ENCODE data around the gene CD84. TPM values are rescaled to one million over a fixed set of nuclear protein-coding genes. Genes with fewer than 3 reads are reported as not detected.
"Not testable (repeated sequence)": the region's sequence is repeated elsewhere in the genome, so short reads cannot be mapped to it uniquely, and the experiment has no call there.

The CD84 gene
- total and polyA plus RNA-seq, 2 donors (not counting 1 experiment from before 2014, with no cell fraction given): 19.8 to 63.9 TPM

DNA sequence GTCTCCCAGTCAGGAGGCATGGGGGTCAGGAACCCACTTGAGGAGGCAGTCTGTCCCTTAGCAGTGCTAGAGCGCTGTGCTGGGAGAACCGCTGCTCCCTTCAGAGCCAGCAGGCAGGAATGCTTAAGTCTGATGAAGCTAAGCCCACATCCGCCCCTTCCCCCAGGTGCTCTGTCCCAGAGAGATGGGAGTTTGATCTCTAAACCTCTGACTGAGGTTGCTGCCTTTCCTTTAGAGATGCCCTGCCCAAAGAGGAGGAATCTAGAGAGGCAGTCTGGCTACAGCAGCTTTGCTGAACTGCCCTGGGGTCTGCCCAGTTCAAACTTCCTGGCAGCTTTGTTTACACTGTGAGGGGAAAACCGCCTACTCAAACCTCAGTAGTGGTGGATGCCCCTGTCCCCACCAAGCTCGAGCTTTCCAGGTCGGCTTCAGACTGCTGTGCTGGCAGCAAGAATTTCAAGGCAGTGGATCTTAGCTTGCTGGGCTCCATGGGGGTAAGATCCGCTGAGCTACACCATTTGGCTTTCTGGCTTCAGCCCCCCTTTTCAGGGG is 49.8 kb downstream of the CD84 start:
- 67% methylated on average over 6 of the region's 7 CpGs for WGBS (ENCODE audit: insufficient coverage)
- DNase-seq; H3K4me3 ChIP-seq (ENCODE audit: control extremely low read depth in 1 of 5, extremely low read depth in 1 of 5, insufficient read depth in 1 of 5, low read depth in 2 of 5, low read length in 4 of 5); H3K9ac ChIP-seq (ENCODE audit: low read length); H3K4me3 Mint-ChIP-seq; H3K36me3 ChIP-seq (replicated peaks in 1 of 2; ENCODE audit: control extremely low read depth in 1 of 2, control insufficient read depth in 1 of 2, extremely low read depth in 1 of 2, insufficient read depth in 2 of 2, low read length in 1 of 2); H3K4me2 ChIP-seq (replicated peaks; ENCODE audit: low read depth, low read length, poor library complexity, severe bottlenecking); ATAC-seq (ENCODE audit: low read depth); H3K79me2 ChIP-seq (ENCODE audit: control insufficient read depth, insufficient read depth, low read length); H4K20me1 ChIP-seq (ENCODE audit: control insufficient read depth, insufficient read depth, low read length, poor library complexity, severe bottlenecking); H3K27me3 ChIP-seq (replicated peaks in 1 of 4; ENCODE audit: control extremely low read depth in 1 of 4, control insufficient read depth in 3 of 4, insufficient read depth in 4 of 4, low read length in 3 of 4); H2AFZ ChIP-seq (ENCODE audit: insufficient read depth, low read depth, low read length, poor library complexity, severe bottlenecking); H3K27me3 Mint-ChIP-seq; H3K27ac Mint-ChIP-seq; H3K4me1 ChIP-seq (ENCODE audit: control insufficient read depth in 2 of 2, insufficient read depth in 2 of 2, low read length in 2 of 2); H3K27ac ChIP-seq (ENCODE audit: low read length in 2 of 2): not testable (repeated sequence)
- POLR2A ChIA-PET: interaction anchor here (0.9 to 1.2 kb wide), 2 partner anchors 11 to 16 kb away, joined by 3 read pairs; no protein-coding TSS in a partner anchor
- peaks cover 5 to 16% (median 11%) of the 10 kb centered on the region in 3 donors for H3K9me3 ChIP-seq (ENCODE audit: control extremely low read depth in 1 of 3, control insufficient read depth in 2 of 3, insufficient read depth in 1 of 3, low read length in 2 of 3)
- peaks cover 17% of the 10 kb centered on the region for H3K9me3 Mint-ChIP-seq (ENCODE audit: insufficient read depth)
- H3K4me1 Mint-ChIP-seq: peaks cover 28% of the 10 kb centered on the region
- CTCF ChIA-PET: interaction anchor here (0.8 to 2.6 kb wide), 5 partner anchors 10 to 101 kb away, joined by 3 to 11 read pairs (median 5); no protein-coding TSS in a partner anchor
- intact Hi-C loops (cut with micrococcal nuclease): loop anchor here (10.0 kb wide), 1 partner anchor 45 kb away; the partner anchor contains the start of gene CD84

DNA sequence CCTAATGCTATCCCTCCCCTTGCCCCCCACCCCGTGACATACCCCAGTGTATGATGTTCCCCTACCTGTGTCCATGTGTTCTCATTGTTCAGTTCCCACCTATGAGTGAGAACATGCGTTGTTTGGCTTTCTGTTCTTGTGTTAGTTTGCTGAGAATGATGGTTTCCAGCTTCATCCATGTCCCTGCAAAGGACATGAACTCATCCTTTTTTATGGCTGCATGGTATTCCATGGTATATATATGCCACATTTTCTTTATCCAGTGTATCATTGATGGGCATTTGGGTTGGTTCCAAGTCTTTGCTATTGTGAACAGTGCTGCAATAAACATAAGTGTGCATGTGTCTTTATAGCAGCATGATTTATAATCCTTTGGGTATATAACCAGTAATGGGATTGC is 55.5 kb downstream of the CD84 start:
- CTCF ChIA-PET: interaction anchor here (0.7 to 3.4 kb wide), 9 partner anchors 13 to 95 kb away, joined by 3 to 20 read pairs (median 8); no protein-coding TSS in a partner anchor
- not testable (repeated sequence) for ATAC-seq (ENCODE audit: low read depth)

More for the DNA sequence above, 55.5 kb downstream of the CD84 start:
- Mint-ChIP-seq H3K4me1 (peaks cover 62% of the 10 kb centered on the region), H3K9me3 (ENCODE audit: insufficient read depth) (peaks cover 14% of the 10 kb centered on the region), H3K4me3 (peak overlapping the region; percentile 53), H3K27ac (peak overlapping the region; percentile 73)
- POLR2A ChIA-PET; H3K4me3 ChIP-seq (ENCODE audit: control extremely low read depth in 1 of 5, extremely low read depth in 1 of 5, insufficient read depth in 1 of 5, low read depth in 2 of 5, low read length in 4 of 5); H2AFZ ChIP-seq (ENCODE audit: insufficient read depth, low read depth, low read length, poor library complexity, severe bottlenecking); H3K9ac ChIP-seq (ENCODE audit: low read length); H3K27ac ChIP-seq (ENCODE audit: low read length in 2 of 2); H3K27me3 ChIP-seq (replicated peaks in 1 of 4; ENCODE audit: control extremely low read depth in 1 of 4, control insufficient read depth in 3 of 4, insufficient read depth in 4 of 4, low read length in 3 of 4); H4K20me1 ChIP-seq (ENCODE audit: control insufficient read depth, insufficient read depth, low read length, poor library complexity, severe bottlenecking); H3K4me2 ChIP-seq (replicated peaks; ENCODE audit: low read depth, low read length, poor library complexity, severe bottlenecking); H3K36me3 ChIP-seq (replicated peaks in 1 of 2; ENCODE audit: control extremely low read depth in 1 of 2, control insufficient read depth in 1 of 2, extremely low read depth in 1 of 2, insufficient read depth in 2 of 2, low read length in 1 of 2); H3K9me3 ChIP-seq (ENCODE audit: control extremely low read depth in 1 of 3, control insufficient read depth in 2 of 3, insufficient read depth in 1 of 3, low read length in 2 of 3); DNase-seq; H3K27me3 Mint-ChIP-seq: not testable (repeated sequence)
- intact Hi-C loops (cut with micrococcal nuclease): loop anchor here (1.0 to 10.0 kb wide), 4 partner anchors 17 to 95 kb away; partner anchors contain the start of gene CD84
- Histone ChIP-seq H3K4me1 (ENCODE audit: control insufficient read depth in 2 of 2, insufficient read depth in 2 of 2, low read length in 2 of 2) (peaks cover 29 to 33% of the 10 kb centered on the region in 2 donors), H3K79me2 (ENCODE audit: control insufficient read depth, insufficient read depth, low read length) (peaks cover 48% of the 10 kb centered on the region)
- WGBS (ENCODE audit: insufficient coverage): 100% methylated on average over 1 of the region's 2 CpGs
